ENCODE data around the gene ACADVL. TPM values are rescaled to one million over a fixed set of nuclear protein-coding genes. Genes with fewer than 3 reads are reported as not detected.
A peak's percentile ranks its signal among the peaks of the same experiment; 100 is the strongest.

The ACADVL gene
- total RNA-seq, 1 donor from 2014 or later, result 119 TPM

DNA sequence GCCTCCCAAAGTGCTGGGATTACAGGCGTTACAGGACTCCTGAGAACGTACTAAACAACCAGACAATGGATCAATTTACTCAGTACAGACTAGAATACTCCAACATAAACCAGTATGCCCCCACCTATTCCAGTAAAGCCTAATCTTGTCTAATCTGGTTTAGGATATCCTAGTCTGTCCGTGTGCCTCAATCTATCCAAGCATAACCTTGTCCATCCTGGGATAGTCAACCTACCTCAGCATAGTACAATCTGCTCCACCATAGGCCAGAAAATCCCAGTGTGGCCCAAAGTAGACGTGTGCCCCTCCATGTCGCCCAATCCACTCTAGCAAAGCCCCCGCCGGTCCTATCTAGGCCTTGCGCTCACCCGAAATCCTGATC is 14.0 kb downstream of the ACADVL start:
- Histone ChIP-seq H3K27me3 (ENCODE audit: control insufficient read depth in 3 of 3, insufficient read depth in 3 of 3, low read length in 3 of 3) (no peaks in the 10 kb centered on the region), H3K27ac (ENCODE audit: low read depth, low read length) (peak overlapping the region; percentile 81), H3K36me3 (ENCODE audit: control insufficient read depth in 3 of 3, insufficient read depth in 3 of 3, low read length in 3 of 3) (peaks cover 21 to 34% (median 28%) of the 10 kb centered on the region in 3 donors), H3K9ac (ENCODE audit: low read depth in 1 of 3, low read length in 3 of 3) (peak overlapping the region; percentile 86 to 93 (median 91)), H3K9me3 (ENCODE audit: control insufficient read depth in 3 of 3, low read length in 3 of 3) (no peaks in the 10 kb centered on the region), H3K4me3 (ENCODE audit: low read length in 3 of 3) (peak overlapping the region; percentile 81 to 94 (median 87)), H3K4me1 (ENCODE audit: control insufficient read depth in 3 of 3, insufficient read depth in 3 of 3, low read length in 3 of 3) (peaks cover 21 to 35% (median 28%) of the 10 kb centered on the region in 3 donors)

- peak within 1 kb of the TSS; percentile 81 for H3K27ac ChIP-seq (ENCODE audit: low read depth, low read length)
- H3K4me1 ChIP-seq (ENCODE audit: control insufficient read depth in 3 of 3, insufficient read depth in 3 of 3, low read length in 3 of 3), result peaks cover 21 to 35% (median 28%) of the 10 kb centered on the region in 3 donors
Measured at GRCh38 chr17:7234083-7234951, 14.6 kb downstream of the ACADVL start, which contains the start of gene DVL2. Gene DVL2, minus strand, starts transcription at chr17:7234517. Its CDS starts 255 bp downstream, at chr17:7234262.

GRCh38 chr17:7235693-7236665 is 16.2 kb downstream of the ACADVL start:
- Histone ChIP-seq H3K27me3 (ENCODE audit: control insufficient read depth in 3 of 3, insufficient read depth in 3 of 3, low read length in 3 of 3) (no peaks in the 10 kb centered on the region), H3K4me3 (ENCODE audit: low read length in 3 of 3) (no peak overlapping the region), H3K4me1 (ENCODE audit: control insufficient read depth in 3 of 3, insufficient read depth in 3 of 3, low read length in 3 of 3) (peaks cover 34 to 49% (median 40%) of the 10 kb centered on the region in 3 donors), H3K27ac (ENCODE audit: low read depth, low read length) (no peak overlapping the region), H3K9me3 (ENCODE audit: control insufficient read depth in 3 of 3, low read length in 3 of 3) (no peaks in the 10 kb centered on the region), H3K36me3 (ENCODE audit: control insufficient read depth in 3 of 3, insufficient read depth in 3 of 3, low read length in 3 of 3) (peaks cover 10 to 27% (median 17%) of the 10 kb centered on the region in 3 donors), H3K9ac (ENCODE audit: low read depth in 1 of 3, low read length in 3 of 3) (no peak overlapping the region)

More at GRCh38 chr17:7234083-7234951, 14.6 kb downstream of the ACADVL start, which contains the start of gene DVL2:
- H3K9ac ChIP-seq (ENCODE audit: low read depth in 1 of 3, low read length in 3 of 3), result peak within 1 kb of the TSS; percentile 87 to 93 (median 91)
- H3K4me3 ChIP-seq (ENCODE audit: low read length in 3 of 3), result peak within 1 kb of the TSS; percentile 81 to 94 (median 87)
- H3K27me3 ChIP-seq (ENCODE audit: control insufficient read depth in 3 of 3, insufficient read depth in 3 of 3, low read length in 3 of 3), result no peaks in the 10 kb centered on the region
- no peaks in the 10 kb centered on the region for H3K9me3 ChIP-seq (ENCODE audit: control insufficient read depth in 3 of 3, low read length in 3 of 3)
- H3K36me3 ChIP-seq (ENCODE audit: control insufficient read depth in 3 of 3, insufficient read depth in 3 of 3, low read length in 3 of 3), result peaks cover 15 to 29% (median 22%) of the 10 kb centered on the region in 3 donors

DNA sequence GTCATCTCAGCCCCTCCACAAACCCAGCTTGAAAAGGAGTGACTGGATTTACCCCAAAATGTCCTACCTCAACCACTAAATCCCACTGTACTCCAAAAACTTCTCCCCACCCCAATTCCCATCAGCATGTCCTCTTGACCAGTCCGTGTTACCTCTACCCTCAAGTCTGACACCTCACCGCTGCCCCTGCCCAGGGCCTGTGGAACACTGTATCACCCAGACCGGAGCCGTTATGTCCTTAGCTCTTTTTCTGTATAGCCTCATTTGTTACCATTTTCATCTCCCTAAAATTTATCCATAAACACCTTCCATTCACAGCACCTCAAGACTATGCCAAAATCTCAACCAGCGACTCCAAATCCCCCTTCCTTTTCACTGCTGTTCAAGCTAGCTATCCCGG is 17.1 kb downstream of the ACADVL start:
- Histone ChIP-seq H3K4me3 (ENCODE audit: low read length in 3 of 3) (no peak overlapping the region), H3K9me3 (ENCODE audit: control insufficient read depth in 3 of 3, low read length in 3 of 3) (no peaks in the 10 kb centered on the region), H3K27ac (ENCODE audit: low read depth, low read length) (peak overlapping the region; percentile 97), H3K27me3 (ENCODE audit: control insufficient read depth in 3 of 3, insufficient read depth in 3 of 3, low read length in 3 of 3) (no peaks in the 10 kb centered on the region), H3K4me1 (ENCODE audit: control insufficient read depth in 3 of 3, insufficient read depth in 3 of 3, low read length in 3 of 3) (peaks cover 40 to 55% (median 46%) of the 10 kb centered on the region in 3 donors), H3K36me3 (ENCODE audit: control insufficient read depth in 3 of 3, insufficient read depth in 3 of 3, low read length in 3 of 3) (peaks cover 12 to 29% (median 21%) of the 10 kb centered on the region in 3 donors), H3K9ac (ENCODE audit: low read depth in 1 of 3, low read length in 3 of 3) (no peak overlapping the region)

DNA sequence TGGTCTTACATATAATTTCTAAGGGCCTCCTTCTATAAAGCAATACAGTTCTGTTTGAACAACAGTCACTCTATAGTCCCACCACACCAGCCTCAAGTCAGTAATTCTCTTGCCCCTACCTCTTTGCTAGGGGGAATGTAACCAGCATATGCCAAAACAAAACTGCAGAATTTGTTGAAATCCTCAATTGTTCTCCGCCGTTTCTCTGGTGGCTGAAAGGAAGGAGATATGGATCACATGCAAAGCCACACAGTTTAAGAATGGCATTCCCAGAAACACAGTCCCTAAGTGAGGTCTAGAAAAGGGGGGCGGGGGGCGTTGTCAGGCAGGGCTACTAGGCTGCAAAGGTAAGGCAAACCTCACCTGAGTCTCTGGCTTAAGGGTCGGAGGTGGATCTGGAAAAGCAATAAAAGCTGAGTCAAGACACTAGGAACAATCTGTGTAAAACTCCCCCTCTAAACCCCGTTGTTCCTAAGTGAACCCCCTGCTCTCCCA is 17.6 kb downstream of the ACADVL start:
- peak overlapping the region; percentile 40 to 73 (median 63) for H3K9ac ChIP-seq (ENCODE audit: low read depth in 1 of 3, low read length in 3 of 3)
- peaks cover 12 to 29% (median 21%) of the 10 kb centered on the region in 3 donors for H3K36me3 ChIP-seq (ENCODE audit: control insufficient read depth in 3 of 3, insufficient read depth in 3 of 3, low read length in 3 of 3)
- H3K4me3 ChIP-seq (ENCODE audit: low read length in 3 of 3), result peak overlapping the region in 2 of 3 donors; percentile 1 to 86
- no peaks in the 10 kb centered on the region for H3K9me3 ChIP-seq (ENCODE audit: control insufficient read depth in 3 of 3, low read length in 3 of 3)
- peaks cover 40 to 53% (median 44%) of the 10 kb centered on the region in 3 donors for H3K4me1 ChIP-seq (ENCODE audit: control insufficient read depth in 3 of 3, insufficient read depth in 3 of 3, low read length in 3 of 3)
- no peaks in the 10 kb centered on the region for H3K27me3 ChIP-seq (ENCODE audit: control insufficient read depth in 3 of 3, insufficient read depth in 3 of 3, low read length in 3 of 3)
- H3K27ac ChIP-seq (ENCODE audit: low read depth, low read length), result peak overlapping the region; percentile 97

DNA sequence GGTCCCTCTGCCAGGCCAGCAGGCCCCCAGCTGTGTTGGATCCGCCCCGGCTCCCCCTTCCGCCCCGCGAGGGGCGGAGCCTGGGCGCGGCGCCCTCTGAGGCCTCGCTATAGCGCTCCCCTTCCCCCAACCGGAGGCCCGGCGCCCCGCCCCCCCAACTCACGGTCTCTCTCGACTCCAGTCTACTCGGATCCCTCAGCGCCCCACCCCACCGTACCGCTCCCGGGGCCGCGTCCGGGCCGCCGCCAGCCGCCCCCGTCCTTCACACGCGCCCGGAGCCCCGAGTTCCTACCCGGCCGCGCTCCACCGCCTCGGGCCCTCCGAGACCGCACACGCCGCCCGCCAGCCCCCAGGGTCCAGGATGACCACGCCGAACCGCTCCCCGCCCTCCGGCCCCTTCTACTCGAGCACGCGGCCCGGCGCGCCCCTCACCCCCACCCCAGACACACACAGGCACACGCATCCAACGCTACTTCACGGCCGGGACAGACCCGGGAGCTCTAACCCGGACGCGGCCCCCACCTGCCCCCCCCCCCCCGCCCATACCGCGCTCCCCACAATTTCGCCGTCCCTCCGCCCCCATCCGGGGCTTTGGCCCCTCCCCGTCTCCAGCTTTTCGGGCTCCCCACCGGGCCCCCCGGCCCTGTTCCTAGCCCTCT is 18.2 kb downstream of the ACADVL start:
- Histone ChIP-seq H3K36me3 (ENCODE audit: control insufficient read depth in 3 of 3, insufficient read depth in 3 of 3, low read length in 3 of 3) (peaks cover 12 to 29% (median 21%) of the 10 kb centered on the region in 3 donors), H3K4me3 (ENCODE audit: low read length in 3 of 3) (peak overlapping the region in 2 of 3 donors; percentile 75 to 86), H3K27ac (ENCODE audit: low read depth, low read length) (peak overlapping the region; percentile 97), H3K4me1 (ENCODE audit: control insufficient read depth in 3 of 3, insufficient read depth in 3 of 3, low read length in 3 of 3) (peaks cover 39 to 47% (median 40%) of the 10 kb centered on the region in 3 donors), H3K27me3 (ENCODE audit: control insufficient read depth in 3 of 3, insufficient read depth in 3 of 3, low read length in 3 of 3) (no peaks in the 10 kb centered on the region), H3K9ac (ENCODE audit: low read depth in 1 of 3, low read length in 3 of 3) (peak overlapping the region; percentile 40 to 98 (median 89)), H3K9me3 (ENCODE audit: control insufficient read depth in 3 of 3, low read length in 3 of 3) (no peaks in the 10 kb centered on the region)

DNA sequence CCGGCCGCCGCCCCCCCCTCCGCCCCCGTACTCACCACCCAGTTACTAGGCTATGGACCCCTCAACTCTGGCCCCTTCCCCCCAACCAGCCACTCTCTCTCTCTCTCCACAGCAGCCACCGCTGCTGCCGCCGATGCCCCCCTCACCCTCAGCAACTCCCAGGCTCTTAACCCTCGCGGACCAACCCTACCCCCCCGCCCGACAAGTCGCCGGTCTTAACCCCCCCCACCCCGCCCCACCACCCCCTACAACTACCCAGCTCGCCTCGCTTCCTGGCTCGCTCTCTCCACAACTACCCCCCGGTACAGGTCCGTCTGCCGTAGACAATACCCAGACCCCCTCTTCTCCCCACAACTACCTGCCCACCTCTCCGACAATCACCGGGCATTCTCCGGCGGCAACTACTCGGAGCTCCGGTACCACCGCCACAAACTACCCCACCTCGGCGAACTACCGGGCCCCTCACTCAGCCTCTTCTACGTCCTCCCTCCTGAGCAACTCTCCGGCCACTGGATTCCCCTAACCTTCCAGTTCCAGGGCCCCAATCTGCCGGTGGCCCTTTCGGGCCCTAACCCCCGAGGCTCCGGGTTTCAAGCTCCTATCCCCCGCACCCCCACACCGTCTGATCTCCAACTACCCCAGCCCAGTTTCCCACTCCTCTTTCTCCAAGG is 18.8 kb downstream of the ACADVL start:
- Histone ChIP-seq H3K36me3 (ENCODE audit: control insufficient read depth in 3 of 3, insufficient read depth in 3 of 3, low read length in 3 of 3) (peaks cover 12 to 29% (median 23%) of the 10 kb centered on the region in 3 donors), H3K27me3 (ENCODE audit: control insufficient read depth in 3 of 3, insufficient read depth in 3 of 3, low read length in 3 of 3) (no peaks in the 10 kb centered on the region), H3K9ac (ENCODE audit: low read depth in 1 of 3, low read length in 3 of 3) (peak overlapping the region; percentile 89 to 98 (median 96)), H3K4me3 (ENCODE audit: low read length in 3 of 3) (peak overlapping the region; percentile 86 to 91 (median 88)), H3K9me3 (ENCODE audit: control insufficient read depth in 3 of 3, low read length in 3 of 3) (no peaks in the 10 kb centered on the region), H3K4me1 (ENCODE audit: control insufficient read depth in 3 of 3, insufficient read depth in 3 of 3, low read length in 3 of 3) (peaks cover 38 to 46% (median 38%) of the 10 kb centered on the region in 3 donors), H3K27ac (ENCODE audit: low read depth, low read length) (peak overlapping the region; percentile 97)

GRCh38 chr17:7239091-7240027 is 19.6 kb downstream of the ACADVL start, which contains the start of gene PHF23:
Gene PHF23, minus strand, starts transcription at chr17:7239457. Its CDS starts 178 bp downstream, at chr17:7239279.
- H3K4me1 ChIP-seq (ENCODE audit: control insufficient read depth in 3 of 3, insufficient read depth in 3 of 3, low read length in 3 of 3), result peaks cover 36 to 48% (median 37%) of the 10 kb centered on the region in 3 donors
- H3K9ac ChIP-seq (ENCODE audit: low read depth in 1 of 3, low read length in 3 of 3), result peak within 1 kb of the TSS; percentile 96 to 99 (median 98)
- H3K27ac ChIP-seq (ENCODE audit: low read depth, low read length), result peak within 1 kb of the TSS; percentile 100
- H3K36me3 ChIP-seq (ENCODE audit: control insufficient read depth in 3 of 3, insufficient read depth in 3 of 3, low read length in 3 of 3), result peaks cover 17 to 34% (median 29%) of the 10 kb centered on the region in 3 donors
- peak within 1 kb of the TSS; percentile 98 to 99 (median 98) for H3K4me3 ChIP-seq (ENCODE audit: low read length in 3 of 3)
- no peaks in the 10 kb centered on the region for H3K27me3 ChIP-seq (ENCODE audit: control insufficient read depth in 3 of 3, insufficient read depth in 3 of 3, low read length in 3 of 3)
- H3K9me3 ChIP-seq (ENCODE audit: control insufficient read depth in 3 of 3, low read length in 3 of 3), result no peaks in the 10 kb centered on the region
